ENCODE measurements around the gene CEP20.

- TF ChIP-seq CTCF (IDR thresholded peaks at IDR 0.05) (no peak), EZH2 (IDR thresholded peaks at IDR 0.05; ENCODE audit: borderline replicate concordance, insufficient read depth, low read depth, low read length, poor library complexity, severe bottlenecking) (no peak)
These were observed 18.4 kb downstream of the CEP20 start for GRCh38 chr16:15870011-15870410.

Data from B cell (primary cell).